Neural cell (in vitro differentiated cells): Measurements from ENCODE around the gene RNF113B.
A peak's percentile ranks its signal among the peaks of the same experiment; 100 is the strongest.

Source experiments
- CTCF ChIP-seq: fragments of 450-650 bp; IDR thresholded peaks from 2 replicates; pipeline ENCODE4 v1.5.1; 2014; ENCODE audit warnings: antibody characterized with exemption, mild to moderate bottlenecking, moderate library complexity; ENCODE audit not compliant: poor library complexity, severe bottlenecking
- EZH2 ChIP-seq: fragments of 200-600, 300-800 bp; shearing (Covaris generic), sonication (generic); IDR thresholded peaks from 2 replicates; pipeline ENCODE4 v1.6.1; 2014; ENCODE audit warnings: antibody characterized with exemption, low read length, borderline replicate concordance, mild to moderate bottlenecking; ENCODE audit not compliant: insufficient read depth, poor library complexity, severe bottlenecking
- MXI1 ChIP-seq: fragments of 450-650 bp; conservative IDR thresholded peaks from 2 replicates; pipeline ENCODE4 v1.6.1; 2014; ENCODE audit warnings: antibody characterized with exemption, mild to moderate bottlenecking; ENCODE audit not compliant: poor library complexity, severe bottlenecking
- POLR2AphosphoS5 ChIP-seq: IDR thresholded peaks from 2 replicates; pipeline ENCODE4 v1.6.1; 2012
- REST ChIP-seq: IDR thresholded peaks from 2 replicates; pipeline ENCODE4 v1.6.1; 2012; ENCODE audit warnings: borderline replicate concordance

DNA sequence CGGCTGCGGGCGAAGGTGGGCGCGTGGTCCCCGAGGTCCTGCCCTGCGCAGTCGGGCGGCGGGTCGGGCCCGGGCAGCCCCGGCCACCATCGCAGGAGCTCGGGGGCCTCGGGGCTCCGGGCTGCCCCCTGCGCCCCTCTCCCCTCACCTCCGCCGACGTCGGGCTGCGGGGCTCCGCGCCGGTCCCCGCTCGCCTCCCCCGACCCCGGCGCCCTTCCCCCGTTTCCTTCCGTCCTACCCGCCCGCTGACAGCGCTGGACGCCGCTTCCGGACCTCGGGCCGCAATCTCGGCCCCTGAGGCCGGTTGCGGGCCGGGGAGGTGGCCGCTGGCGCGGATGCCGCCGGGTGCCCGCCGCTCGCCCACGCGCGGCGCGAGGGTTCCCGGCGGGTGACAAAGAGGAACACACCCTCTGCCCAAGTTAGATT is 33.5 kb downstream of the RNF113B start:
- no peak for TF ChIP-seq REST
- TF ChIP-seq POLR2AphosphoS5, result no peak
- no peak for TF ChIP-seq CTCF
- TF ChIP-seq EZH2, result no peak
- peak; percentile 33 for TF ChIP-seq MXI1
